Gastroesophageal sphincter (tissue), 4 donors: ENCODE measurements around the gene UGDH. TPM values are rescaled to one million over a fixed set of nuclear protein-coding genes. Genes with fewer than 3 reads are reported as not detected.

Experiments used
- ATAC-seq: fragments of 150-250 bp; one replicate; pipeline ENCODE4 v1.9.1; 2016; ENCODE audit warnings: mild to moderate bottlenecking, moderate library complexity
- H3K27ac ChIP-seq, 4 donors: fragments of 200-600 bp; sonication (generic) in 3 of 4; 1 replicate in 3 of 4; 2 replicates in 1 of 4; pipeline ENCODE4 v1.5.1; 2016 to 2019
- H3K27me3 ChIP-seq: fragments of 200-600 bp; sonication (generic); one replicate; pipeline ENCODE4 v1.5.1; 2019
- H3K36me3 ChIP-seq, 2 donors: fragments of 200-600 bp; sonication (generic); one replicate each; pipeline ENCODE4 v1.5.1; 2019; ENCODE audit warnings: control low read depth in 1 of 2
- H3K4me1 ChIP-seq, 3 donors: fragments of 200-600 bp; sonication (generic); 1 replicate in 2 of 3; 2 replicates in 1 of 3; pipeline ENCODE4 v1.5.1; 2016 to 2019; ENCODE audit warnings: control low read depth in 2 of 3
- H3K4me3 ChIP-seq, 2 donors: fragments of 200-600 bp; sonication (generic); one replicate each; pipeline ENCODE4 v1.5.1; 2019; ENCODE audit warnings: mild to moderate bottlenecking in 1 of 2, moderate library complexity in 1 of 2
- H3K9me3 ChIP-seq, 3 donors: fragments of 200-600 bp; sonication (generic); one replicate each; pipeline ENCODE4 v1.5.1; 2017 to 2019; ENCODE audit warnings: control low read depth in 2 of 3
- CTCF ChIP-seq, 4 experiments: fragments of 200-600 bp in 2 of 4; fragments of 450-650 bp in 2 of 4; sonication (generic) in 1 of 4; IDR thresholded peaks; one replicate each; pipeline ENCODE4 v1.5.1; 2017 to 2019; ENCODE audit warnings: antibody characterized with exemption in 4 of 4, mild to moderate bottlenecking in 2 of 4, moderate library complexity in 2 of 4
- EP300 ChIP-seq: sonication (generic); formaldehyde crosslinking; IDR thresholded peaks from one replicate; pipeline ENCODE4 v1.6.1; 2017; ENCODE audit warnings: antibody characterized with exemption, mild to moderate bottlenecking
- POLR2A ChIP-seq, 2 donors: fragments of 450-650 bp; IDR thresholded peaks; one replicate each; pipeline ENCODE4 v1.6.1; 2017; ENCODE audit warnings: antibody characterized with exemption in 2 of 2, mild to moderate bottlenecking in 2 of 2, moderate library complexity in 1 of 2
- POLR2AphosphoS5 ChIP-seq: sonication (generic); formaldehyde crosslinking; IDR thresholded peaks from one replicate; pipeline ENCODE4 v1.6.1; 2017; ENCODE audit warnings: antibody characterized with exemption
- WGBS, 2 donors: methylation state at CpG; one replicate each; pipeline ENCODE4 v1.1.5; 2018; ENCODE audit warnings: low coverage in 1 of 2; 5-methylcytosine and 5-hydroxymethylcytosine counted together
- total RNA-seq, 4 donors: library from RNA; depleted of rRNA; stranded (reverse); fragments of >200 nt; gene quantifications; one replicate each; pipeline ENCODE4 v1.1.0, GENCODE V29; 2016

Gene UGDH
- total RNA-seq, 4 donors from 2014 or later = 31.1 to 151 (median 90.0) TPM

- WGBS, 2 donors = 45 to 69% methylated on average over 2 of the region's 2 CpGs
- Histone ChIP-seq H3K36me3 (peaks cover 12 to 67% of the 10 kb centered on the region in 2 donors), H3K27ac (peak overlapping the region in 1 of 4 donors; percentile 4)
These were observed 76.6 kb downstream of the UGDH start for GRCh38 chr4:39450618-39451017.

More at GRCh38 chr4:39450618-39451017, 76.6 kb downstream of the UGDH start:
- TF ChIP-seq EP300 (no peak), POLR2A (IDR thresholded peaks at IDR 0.05) (no peak), POLR2AphosphoS5 (no peak), CTCF (IDR thresholded peaks at IDR 0.05) (no peak)
- Histone ChIP-seq H3K9me3 (no peaks in the 10 kb centered on the region), H3K27me3 (no peaks in the 10 kb centered on the region), H3K4me3 (no peak overlapping the region), H3K4me1 (peaks cover 0 to 28% (median 5%) of the 10 kb centered on the region in 3 donors)
- no peak for ATAC-seq

Other genes starting within 250 kb of the UGDH start
- gene RFC1, start 161.1 kb downstream of the UGDH start, total RNA-seq = 10 to 100 TPM; 37.1 to 51.8 (median 41.0) TPM
- under 1 TPM in 2 of 4 donors, not detected in 2; 0.05 to 0.13 TPM for gene KLB, start 120.5 kb downstream of the UGDH start, total RNA-seq
- gene RPL9, start 68.5 kb downstream of the UGDH start, total RNA-seq = 1,000 to 10,000 TPM; 1,742 to 7,890 (median 5,202) TPM
- 10 to 100 TPM in 2 of 4 donors, 1 to 10 TPM in 2; 7.8 to 16.8 (median 9.9) TPM for gene LIAS, start 68.4 kb downstream of the UGDH start, total RNA-seq
- 10 to 100 TPM; 32.9 to 70.4 (median 41.3) TPM for gene SMIM14, start 111.4 kb upstream of the UGDH start, total RNA-seq
- gene UBE2K, start 170.7 kb upstream of the UGDH start, total RNA-seq = 10 to 100 TPM; 30.5 to 49.2 (median 33.9) TPM